HepG2 (cell line): Measurements from ENCODE around the gene FGF4. TPM values are rescaled to one million over a fixed set of nuclear protein-coding genes. Genes with fewer than 3 reads are reported as not detected.
A peak's percentile ranks its signal among the peaks of the same experiment; 100 is the strongest.

Experiments used
- ATAC-seq: fragments of 200-7000 bp; cut with Tn5 transposase; 3 replicates; pipeline ENCODE4 v1.9.1; 2020; ENCODE audit warnings: mild to moderate bottlenecking, moderate library complexity
- BruUV-seq: library from RNA; stranded (reverse); fragments of 400-500 nt; replicated peaks from 2 replicates; lab custom pipeline; 2021; lab: Mats Ljungman, UMichigan
- CTCF ChIA-PET: fragments of 300-600 bp; formaldehyde crosslinking; extraction: SDS; loops from one replicate; lab custom pipeline; 2021; ENCODE audit warnings: low total read pairs, inconsistent platforms, low intra/inter-chr PET ratio; lab: Yijun Ruan, JAX
- POLR2A ChIA-PET: fragments of 350-600 bp; sonication (Branson Sonifier 250); formaldehyde crosslinking; loops from one replicate; lab custom pipeline; 2020; ENCODE audit warnings: antibody characterized with exemption, inconsistent platforms; lab: Yijun Ruan, JAX
- DNase-seq: peaks from one replicate; pipeline ENCODE4 v3.0.0-alpha.2; 2015; ENCODE audit warnings: low spot score
- FAIRE-seq: peaks from 3 replicates; lab custom pipeline; 2011; peaks lifted over from hg19 to GRCh38; lab: Jason Lieb, UNC
- H2AFZ ChIP-seq: one replicate; pipeline ENCODE4 v1.6.1; 2011; ENCODE audit warnings: low read length, inconsistent platforms
- H3K27ac ChIP-seq: fragments of 300-600 bp; 3 replicates; pipeline ENCODE4 v1.8.0; 2011; ENCODE audit warnings: mixed run types, mild to moderate bottlenecking, mixed read lengths, low read length, inconsistent platforms; ENCODE audit not compliant: insufficient read depth; ENCODE audit errors: extremely low read length
- H3K27me3 ChIP-seq, 2 experiments: fragments of 200-600 bp in 1 of 2; 2 replicates in 1 of 2; 3 replicates in 1 of 2; pipeline versions ENCODE4 v1.6.0 to v1.8.0; 2011; ENCODE audit warnings: low read length in 2 of 2, mild to moderate bottlenecking in 2 of 2, moderate library complexity in 2 of 2, inconsistent platforms in 1 of 2; ENCODE audit not compliant: insufficient read depth in 2 of 2, control insufficient read depth in 1 of 2
- H3K36me3 ChIP-seq, 2 experiments: fragments of 200-600 bp in 1 of 2; replicated peaks in 1 of 2; 2 replicates in 1 of 2; 3 replicates in 1 of 2; pipeline versions ENCODE4 v1.5.1 to v1.8.0; 2011; ENCODE audit warnings: low read length in 2 of 2, inconsistent platforms in 1 of 2; ENCODE audit not compliant: insufficient read depth in 2 of 2, control insufficient read depth in 1 of 2
- H3K4me1 ChIP-seq: 2 replicates; pipeline ENCODE4 v1.5.1; 2012; ENCODE audit warnings: low read length, inconsistent platforms; ENCODE audit not compliant: insufficient read depth
- H3K4me2 ChIP-seq: 2 replicates; pipeline ENCODE4 v1.6.0; 2011; ENCODE audit warnings: low read depth, low read length, inconsistent platforms
- H3K4me3 ChIP-seq, 3 experiments: fragments of 200-600 bp in 1 of 3; sonication (generic), shearing (Covaris generic) in 1 of 3; replicated peaks in 1 of 3; 2 replicates each; pipeline ENCODE4 v1.5.1; 2011 to 2016; ENCODE audit warnings: low read length in 3 of 3, inconsistent platforms in 2 of 3, low read depth in 2 of 3, mild to moderate bottlenecking in 2 of 3, control low read depth in 1 of 3, mixed read lengths in 1 of 3; ENCODE audit not compliant: insufficient read depth in 1 of 3
- H3K79me2 ChIP-seq: one replicate; pipeline ENCODE4 v1.6.1; 2011; ENCODE audit warnings: low read length, inconsistent platforms; ENCODE audit not compliant: insufficient read depth
- H3K9ac ChIP-seq: 2 replicates; pipeline ENCODE4 v1.6.0; 2011; ENCODE audit warnings: mild to moderate bottlenecking, low read depth, low read length, inconsistent platforms; ENCODE audit not compliant: insufficient read depth
- H3K9me3 ChIP-seq: 2 replicates; pipeline ENCODE4 v1.5.1; 2012; ENCODE audit warnings: mild to moderate bottlenecking, low read length
- H4K20me1 ChIP-seq: 2 replicates; pipeline ENCODE4 v1.6.0; 2011; ENCODE audit warnings: inconsistent platforms, mild to moderate bottlenecking, low read length, moderate library complexity; ENCODE audit not compliant: insufficient read depth
- DBP ChIP-seq: sonication (generic); formaldehyde crosslinking; IDR thresholded peaks from 2 replicates; pipeline ENCODE4 v1.4.0; 2020; ENCODE audit warnings: missing genetic modification reagents; ENCODE audit errors: not compliant biosample characterization
- GLI4 ChIP-seq: sonication (generic); formaldehyde crosslinking; IDR thresholded peaks from 2 replicates; pipeline ENCODE4 v1.5.1; 2020; ENCODE audit warnings: missing genetic modification reagents, mild to moderate bottlenecking, moderate library complexity, borderline replicate concordance
- HIC2 ChIP-seq: sonication (generic); formaldehyde crosslinking; IDR thresholded peaks from 2 replicates; pipeline ENCODE4 v1.9.0; 2022; ENCODE audit warnings: low read depth, missing genetic modification reagents
- ISX ChIP-seq: sonication (generic); formaldehyde crosslinking; conservative IDR thresholded peaks from 2 replicates; pipeline ENCODE4 v1.5.0; 2020; ENCODE audit warnings: missing genetic modification reagents
- NFE2 ChIP-seq: sonication (generic); formaldehyde crosslinking; IDR thresholded peaks from 2 replicates; pipeline ENCODE4 v1.4.0; 2020; ENCODE audit warnings: missing genetic modification reagents
- NR2F6 ChIP-seq, 2 experiments: IDR thresholded peaks; 2 replicates each; pipeline ENCODE4 v1.6.1; 2016; ENCODE audit warnings: antibody characterized with exemption in 1 of 2, mild to moderate bottlenecking in 1 of 2
- PAF1 ChIP-seq: IDR thresholded peaks from 2 replicates; pipeline ENCODE4 v1.6.1; 2016; ENCODE audit warnings: missing genetic modification reagents, missing compliant biosample characterization
- PHF21A ChIP-seq: sonication (generic); formaldehyde crosslinking; IDR thresholded peaks from 2 replicates; pipeline ENCODE4 v1.5.0; 2020; ENCODE audit warnings: mild to moderate bottlenecking, missing genetic modification reagents
- RAD21 ChIP-seq: fragments of 450-650 bp; formaldehyde crosslinking; IDR thresholded peaks from 2 replicates; pipeline ENCODE4 v1.5.0; 2020; ENCODE audit warnings: mild to moderate bottlenecking
- STAT5B ChIP-seq: sonication (generic); formaldehyde crosslinking; IDR thresholded peaks from 2 replicates; pipeline ENCODE4 v1.4.0; 2020; ENCODE audit warnings: missing genetic modification reagents
- SYNCRIP ChIP-seq: fragments of 200-400 bp; formaldehyde crosslinking; IDR thresholded peaks from 2 replicates; pipeline ENCODE4 v1.6.1; 2018; ENCODE audit warnings: mild to moderate bottlenecking, low read depth, low read length; ENCODE audit not compliant: insufficient read depth
- TCF12 ChIP-seq, 2 experiments: fragments of 450-650 bp in 1 of 2; sonication (generic) in 1 of 2; formaldehyde crosslinking in 1 of 2; IDR thresholded peaks; 2 replicates each; pipeline versions ENCODE4 v1.6.1 to v1.8.0; 2017 to 2022; ENCODE audit warnings: antibody characterized with exemption in 1 of 2, mild to moderate bottlenecking in 1 of 2, missing genetic modification reagents in 1 of 2, moderate library complexity in 1 of 2
- ZFAT ChIP-seq: sonication (generic); formaldehyde crosslinking; conservative IDR thresholded peaks from 2 replicates; pipeline ENCODE4 v1.8.1; 2023; ENCODE audit warnings: missing genetic modification reagents, inconsistent platforms
- ZNF143 ChIP-seq: sonication (generic); formaldehyde crosslinking; IDR thresholded peaks from 2 replicates; pipeline ENCODE4 v1.4.0; 2020; ENCODE audit warnings: missing genetic modification reagents
- ZNF354B ChIP-seq: sonication (generic); formaldehyde crosslinking; IDR thresholded peaks from 2 replicates; pipeline ENCODE4 v1.8.0; 2022; ENCODE audit warnings: mild to moderate bottlenecking, missing genetic modification reagents
- WGBS: methylation state at CpG from one replicate; pipeline ENCODE4 v1.1.6; 2017; ENCODE audit warnings: low lambda C conversion rate; 5-methylcytosine and 5-hydroxymethylcytosine counted together
- in situ Hi-C: cut with HindIII; loops from 2 replicates; pipeline ENCODE4 v1.10.0; 2017; ENCODE audit warnings: low pct_unique_long_range_greater_than_20kb; ENCODE audit not compliant: extremely low pct_ligation_motif_present
- intact Hi-C: fragments of 100-400 bp; cut with micrococcal nuclease; formaldehyde crosslinking; loops from one replicate; pipeline ENCODE4 v1.10.0; 2022; ENCODE audit not compliant: unreplicated experiment
- polyA plus RNA-seq, 8 experiments: library from polyadenylated mRNA; depleted of rRNA in 3 of 8; stranded (reverse) in 7 of 8; unstranded in 1 of 8; fragments of >200 nt; fragmentation: Illumina TruSeq in 4 of 8; extraction: Trizol in 4 of 8; gene quantifications; 2 replicates each; pipeline versions ENCODE4 v1.2.1 to v1.2.3, GENCODE V29; 2011 to 2016; ENCODE audit warnings: low read depth in 4 of 8, missing spikeins in 1 of 8, mixed read lengths in 1 of 8; ENCODE audit not compliant: insufficient read depth in 1 of 8
- total RNA-seq, 5 experiments: library from RNA; depleted of rRNA; stranded (reverse); fragments of >200 nt; fragmentation: Illumina TruSeq; extraction: Trizol; gene quantifications; 2 replicates each; pipeline ENCODE4 v1.2.3, GENCODE V29; 2016; ENCODE audit warnings: low read depth in 1 of 5

FGF4 gene
- total and polyA plus RNA-seq, 2 of the 13 experiments (the other 11 are each of a cell fraction or from before 2014, with no cell fraction given): not detected

GRCh38 chr11:69804769-69805508 is 29.8 kb upstream of the FGF4 start:
- BruUV-seq: no TSS peak
- WGBS: 34% methylated on average over 8 of the region's 19 CpGs
- Histone ChIP-seq H3K27me3 (peaks cover 4 to 17% of the 10 kb centered on the region in 2 experiments; a peak in 3 of 5 replicates), H3K9me3 (no peaks in the 10 kb centered on the region), H3K27ac (no peak overlapping the region), H3K4me3 (no peak overlapping the region), H3K4me2 (no peak overlapping the region), H4K20me1 (no peaks in the 10 kb centered on the region), H3K79me2 (no peaks in the 10 kb centered on the region), H3K36me3 (no peaks in the 10 kb centered on the region), H3K9ac (no peak overlapping the region), H2AFZ (no peak overlapping the region), H3K4me1 (no peaks in the 10 kb centered on the region)
- no peak for TF ChIP-seq ZNF143 (CRISPR knock-in tag)
- TF ChIP-seq GLI4: no peak
- TF ChIP-seq STAT5B (CRISPR knock-in tag): no peak
- no peak for TF ChIP-seq NFE2 (CRISPR knock-in tag)
- no peak for TF ChIP-seq NR2F6 (IDR thresholded peaks at IDR 0.05)
- TF ChIP-seq NR2F6 (CRISPR knock-in tag; IDR thresholded peaks at IDR 0.05): no peak
- no peak for TF ChIP-seq ZFAT (CRISPR knock-in tag)
- TF ChIP-seq HIC2 (CRISPR knock-in tag): no peak
- TF ChIP-seq PAF1: no peak
- no peak for TF ChIP-seq PHF21A (CRISPR knock-in tag)
- TF ChIP-seq TCF12 (IDR thresholded peaks at IDR 0.05): no peak
- no peak for TF ChIP-seq TCF12 (CRISPR knock-in tag; IDR thresholded peaks at IDR 0.05)
- no peak for TF ChIP-seq DBP
- TF ChIP-seq ISX: no peak
- no peak for TF ChIP-seq SYNCRIP
- TF ChIP-seq ZNF354B (CRISPR knock-in tag): no peak
- no peak for TF ChIP-seq RAD21 (CRISPR knock-in tag)
- FAIRE-seq: no peak
- no peak for DNase-seq
- ChIA-PET CTCF (no interaction called here), POLR2A (no interaction called here)
- ATAC-seq: peak; percentile 24; the same call in 2 of the 3 replicates
- intact Hi-C loops: loop anchor here (5.0 kb wide), 2 partner anchors 83 to 98 kb away; no protein-coding TSS in a partner anchor
- in situ Hi-C loops: loop anchor here (5.0 kb wide), 1 partner anchor 118 kb away; no protein-coding TSS in a partner anchor
